Gastroesophageal sphincter (tissue), 4 donors: ENCODE results near the gene MBNL1. TPM values are rescaled to one million over a fixed set of nuclear protein-coding genes. Genes with fewer than 3 reads are reported as not detected.

Source experiments
- ATAC-seq: fragments of 150-250 bp; one replicate; pipeline ENCODE4 v1.9.1; 2016; ENCODE audit warnings: mild to moderate bottlenecking, moderate library complexity
- H3K27ac ChIP-seq, 4 donors: fragments of 200-600 bp; sonication (generic) in 3 of 4; 1 replicate in 3 of 4; 2 replicates in 1 of 4; pipeline ENCODE4 v1.5.1; 2016 to 2019
- H3K27me3 ChIP-seq: fragments of 200-600 bp; sonication (generic); one replicate; pipeline ENCODE4 v1.5.1; 2019
- H3K36me3 ChIP-seq, 2 donors: fragments of 200-600 bp; sonication (generic); one replicate each; pipeline ENCODE4 v1.5.1; 2019; ENCODE audit warnings: control low read depth in 1 of 2
- H3K4me1 ChIP-seq, 3 donors: fragments of 200-600 bp; sonication (generic); 1 replicate in 2 of 3; 2 replicates in 1 of 3; pipeline ENCODE4 v1.5.1; 2016 to 2019; ENCODE audit warnings: control low read depth in 2 of 3
- H3K4me3 ChIP-seq, 2 donors: fragments of 200-600 bp; sonication (generic); one replicate each; pipeline ENCODE4 v1.5.1; 2019; ENCODE audit warnings: mild to moderate bottlenecking in 1 of 2, moderate library complexity in 1 of 2
- H3K9me3 ChIP-seq, 3 donors: fragments of 200-600 bp; sonication (generic); one replicate each; pipeline ENCODE4 v1.5.1; 2017 to 2019; ENCODE audit warnings: control low read depth in 2 of 3
- EP300 ChIP-seq: sonication (generic); formaldehyde crosslinking; IDR thresholded peaks from one replicate; pipeline ENCODE4 v1.6.1; 2017; ENCODE audit warnings: antibody characterized with exemption, mild to moderate bottlenecking
- POLR2A ChIP-seq, 2 donors: fragments of 450-650 bp; IDR thresholded peaks; one replicate each; pipeline ENCODE4 v1.6.1; 2017; ENCODE audit warnings: antibody characterized with exemption in 2 of 2, mild to moderate bottlenecking in 2 of 2, moderate library complexity in 1 of 2
- POLR2AphosphoS5 ChIP-seq: sonication (generic); formaldehyde crosslinking; IDR thresholded peaks from one replicate; pipeline ENCODE4 v1.6.1; 2017; ENCODE audit warnings: antibody characterized with exemption
- WGBS, 2 donors: methylation state at CpG; one replicate each; pipeline ENCODE4 v1.1.5; 2018; ENCODE audit warnings: low coverage in 1 of 2; 5-methylcytosine and 5-hydroxymethylcytosine counted together
- total RNA-seq, 4 donors: library from RNA; depleted of rRNA; stranded (reverse); fragments of >200 nt; gene quantifications; one replicate each; pipeline ENCODE4 v1.1.0, GENCODE V29; 2016
- TF ChIP-seq, protein P1 (sequence below), 4 experiments: fragments of 200-600 bp in 2 of 4; fragments of 450-650 bp in 2 of 4; sonication (generic) in 1 of 4; IDR thresholded peaks; one replicate each; pipeline ENCODE4 v1.5.1; 2017 to 2019; ENCODE audit warnings: antibody characterized with exemption in 4 of 4, mild to moderate bottlenecking in 2 of 4, moderate library complexity in 2 of 4

MBNL1 gene
- total RNA-seq, 4 donors from 2014 or later, result 623 to 745 (median 684) TPM

DNA sequence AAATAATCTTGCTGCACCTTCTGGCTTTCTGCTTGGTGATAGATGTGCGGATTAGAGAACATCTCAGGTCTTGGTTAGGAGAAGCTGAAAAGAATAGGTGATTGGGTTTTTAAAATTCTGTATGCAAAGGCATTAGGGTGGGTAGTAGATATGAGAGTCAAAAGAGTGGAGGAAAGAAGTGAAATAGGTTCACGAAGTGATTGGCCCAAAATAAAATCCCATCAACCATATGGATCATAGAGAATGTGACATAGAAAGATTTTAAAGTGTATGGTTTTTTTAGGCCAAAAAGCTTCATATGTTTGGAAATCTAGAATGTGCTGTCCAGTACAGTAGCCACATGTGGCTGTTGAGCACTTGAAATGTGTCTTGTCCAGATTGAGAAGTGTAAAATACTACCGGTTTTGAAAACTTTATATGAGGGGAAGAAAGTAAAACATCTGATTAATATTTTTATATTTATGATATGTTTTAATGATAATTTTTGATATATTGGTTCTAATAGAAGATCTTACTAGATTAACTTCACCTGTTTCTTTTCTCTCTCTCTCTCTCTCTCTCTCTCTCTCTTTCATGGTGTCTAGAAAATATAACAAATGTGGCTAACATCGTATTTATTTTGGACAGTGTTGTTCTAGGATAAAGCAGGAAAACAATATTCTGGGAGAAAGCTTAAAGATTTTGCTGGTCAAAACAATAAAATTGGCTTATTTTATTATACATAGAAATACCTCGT, 2.9 kb downstream of the MBNL1 start:
- peaks cover 13 to 66% (median 20%) of the 10 kb centered on the region in 3 donors for H3K4me1 ChIP-seq

DNA sequence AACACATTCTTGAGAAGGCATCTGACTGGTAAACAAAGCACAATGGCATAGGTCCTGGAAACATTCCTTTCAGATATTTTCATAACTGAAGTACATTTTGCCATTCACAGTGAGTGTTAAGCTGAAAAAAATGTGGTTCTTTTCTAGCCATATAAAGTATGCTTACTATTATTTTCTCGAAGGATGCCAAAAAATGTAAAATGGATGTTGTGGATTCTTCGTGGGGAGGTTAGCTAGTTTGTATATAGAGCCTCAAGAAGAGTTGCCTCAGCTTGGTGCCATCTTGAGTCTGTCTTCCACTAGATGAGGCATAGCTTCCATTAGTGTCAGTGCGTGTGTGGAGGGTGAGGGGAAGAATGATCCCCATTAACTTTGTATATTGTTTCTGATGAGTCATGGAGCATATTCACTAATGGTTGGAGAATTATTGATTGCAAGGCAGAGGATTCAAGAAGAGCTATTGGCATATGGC, 4.1 kb downstream of the MBNL1 start:
- H3K9me3 ChIP-seq, result no peaks in the 10 kb centered on the region
- no peaks in the 10 kb centered on the region for H3K36me3 ChIP-seq
- ATAC-seq, result no peak
- peaks cover 14 to 66% (median 30%) of the 10 kb centered on the region in 3 donors for H3K4me1 ChIP-seq
- H3K27me3 ChIP-seq, result no peaks in the 10 kb centered on the region
- WGBS, 2 donors, result 14 to 15% methylated on average over 3 of the region's 3 CpGs
- peak overlapping the region; percentile 79 to 99 (median 94) for H3K27ac ChIP-seq
- H3K4me3 ChIP-seq, result peak overlapping the region; percentile 18 to 88
- no peak for TF ChIP-seq EP300
- peak; percentile 64 for TF ChIP-seq POLR2AphosphoS5

More for the DNA sequence above, 2.9 kb downstream of the MBNL1 start:
- Histone ChIP-seq H3K27ac (peak overlapping the region; percentile 91 to 99 (median 98)), H3K27me3 (no peaks in the 10 kb centered on the region), H3K4me3 (peak overlapping the region; percentile 59 to 88), H3K36me3 (no peaks in the 10 kb centered on the region), H3K9me3 (no peaks in the 10 kb centered on the region)
- ATAC-seq, result no peak
- WGBS, 2 donors, result 17 to 31% methylated on average over 5 of the region's 5 CpGs
- TF ChIP-seq POLR2AphosphoS5 (no peak), POLR2A (IDR thresholded peaks at IDR 0.05) (no peak), EP300 (no peak)
- TF ChIP-seq, protein P1, sequence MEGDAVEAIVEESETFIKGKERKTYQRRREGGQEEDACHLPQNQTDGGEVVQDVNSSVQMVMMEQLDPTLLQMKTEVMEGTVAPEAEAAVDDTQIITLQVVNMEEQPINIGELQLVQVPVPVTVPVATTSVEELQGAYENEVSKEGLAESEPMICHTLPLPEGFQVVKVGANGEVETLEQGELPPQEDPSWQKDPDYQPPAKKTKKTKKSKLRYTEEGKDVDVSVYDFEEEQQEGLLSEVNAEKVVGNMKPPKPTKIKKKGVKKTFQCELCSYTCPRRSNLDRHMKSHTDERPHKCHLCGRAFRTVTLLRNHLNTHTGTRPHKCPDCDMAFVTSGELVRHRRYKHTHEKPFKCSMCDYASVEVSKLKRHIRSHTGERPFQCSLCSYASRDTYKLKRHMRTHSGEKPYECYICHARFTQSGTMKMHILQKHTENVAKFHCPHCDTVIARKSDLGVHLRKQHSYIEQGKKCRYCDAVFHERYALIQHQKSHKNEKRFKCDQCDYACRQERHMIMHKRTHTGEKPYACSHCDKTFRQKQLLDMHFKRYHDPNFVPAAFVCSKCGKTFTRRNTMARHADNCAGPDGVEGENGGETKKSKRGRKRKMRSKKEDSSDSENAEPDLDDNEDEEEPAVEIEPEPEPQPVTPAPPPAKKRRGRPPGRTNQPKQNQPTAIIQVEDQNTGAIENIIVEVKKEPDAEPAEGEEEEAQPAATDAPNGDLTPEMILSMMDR (IDR thresholded peaks at IDR 0.05), result no peak

DNA sequence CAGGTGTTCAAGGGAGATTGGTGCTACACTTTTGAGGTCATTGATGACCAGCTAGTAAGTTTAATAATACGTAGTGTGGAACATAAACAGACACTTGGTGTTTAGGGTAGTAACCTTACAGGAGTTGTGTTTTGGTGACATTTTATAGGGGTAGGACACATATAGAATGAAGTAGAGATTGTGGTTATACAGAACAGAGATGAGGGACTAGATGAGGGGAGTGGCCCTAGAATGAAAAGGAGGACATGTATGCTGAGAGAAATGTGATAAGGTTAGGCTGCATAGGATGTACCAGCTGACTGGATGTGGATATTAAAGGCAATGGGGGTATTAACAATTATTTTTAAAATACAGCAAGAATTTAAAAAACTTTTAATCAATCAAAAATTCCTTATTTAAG, 8.0 kb downstream of the MBNL1 start:
- no peaks in the 10 kb centered on the region for H3K9me3 ChIP-seq
- no peak for ATAC-seq
- H3K36me3 ChIP-seq, result no peaks in the 10 kb centered on the region
- 33 to 53% methylated on average over 1 of the region's 1 CpG for WGBS, 2 donors
- peak overlapping the region; percentile 67 to 99 (median 94) for H3K27ac ChIP-seq
- H3K27me3 ChIP-seq, result no peaks in the 10 kb centered on the region
- peaks cover 33 to 99% (median 54%) of the 10 kb centered on the region in 3 donors for H3K4me1 ChIP-seq
- TF ChIP-seq POLR2A (IDR thresholded peaks at IDR 0.05), result no peak
- no peak for TF ChIP-seq EP300
- no peak for TF ChIP-seq POLR2AphosphoS5
- TF ChIP-seq, protein P1 (IDR thresholded peaks at IDR 0.05), result no peak
- peak overlapping the region in 1 of 2 donors; percentile 10 for H3K4me3 ChIP-seq

DNA sequence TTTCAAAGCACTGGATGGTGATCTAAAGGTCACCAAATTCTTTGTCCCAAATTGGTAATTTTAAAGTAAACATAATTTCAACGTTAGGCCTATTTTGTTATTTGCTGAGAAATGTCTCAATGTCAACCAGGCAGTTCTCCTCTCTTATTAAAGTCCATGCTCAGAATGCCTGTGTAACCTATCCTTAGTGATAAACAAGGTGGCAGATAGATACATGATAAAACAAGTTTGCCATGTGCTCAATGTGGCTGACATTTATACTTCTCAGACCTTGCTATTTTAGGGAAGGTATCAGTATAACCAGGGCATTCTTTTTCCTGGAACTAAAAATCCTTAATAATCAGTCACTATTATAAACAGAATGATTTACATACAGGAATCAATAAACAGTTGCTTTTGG, 8.5 kb downstream of the MBNL1 start:
- Histone ChIP-seq H3K9me3 (no peaks in the 10 kb centered on the region), H3K4me1 (peaks cover 35 to 99% (median 54%) of the 10 kb centered on the region in 3 donors), H3K36me3 (no peaks in the 10 kb centered on the region), H3K27ac (peak overlapping the region; percentile 53 to 99 (median 94)), H3K4me3 (no peak overlapping the region), H3K27me3 (no peaks in the 10 kb centered on the region)
- ATAC-seq, result no peak
- 6 to 8% methylated on average over 1 of the region's 1 CpG for WGBS, 2 donors
- TF ChIP-seq EP300, result no peak
- TF ChIP-seq POLR2AphosphoS5, result peak; percentile 14

DNA sequence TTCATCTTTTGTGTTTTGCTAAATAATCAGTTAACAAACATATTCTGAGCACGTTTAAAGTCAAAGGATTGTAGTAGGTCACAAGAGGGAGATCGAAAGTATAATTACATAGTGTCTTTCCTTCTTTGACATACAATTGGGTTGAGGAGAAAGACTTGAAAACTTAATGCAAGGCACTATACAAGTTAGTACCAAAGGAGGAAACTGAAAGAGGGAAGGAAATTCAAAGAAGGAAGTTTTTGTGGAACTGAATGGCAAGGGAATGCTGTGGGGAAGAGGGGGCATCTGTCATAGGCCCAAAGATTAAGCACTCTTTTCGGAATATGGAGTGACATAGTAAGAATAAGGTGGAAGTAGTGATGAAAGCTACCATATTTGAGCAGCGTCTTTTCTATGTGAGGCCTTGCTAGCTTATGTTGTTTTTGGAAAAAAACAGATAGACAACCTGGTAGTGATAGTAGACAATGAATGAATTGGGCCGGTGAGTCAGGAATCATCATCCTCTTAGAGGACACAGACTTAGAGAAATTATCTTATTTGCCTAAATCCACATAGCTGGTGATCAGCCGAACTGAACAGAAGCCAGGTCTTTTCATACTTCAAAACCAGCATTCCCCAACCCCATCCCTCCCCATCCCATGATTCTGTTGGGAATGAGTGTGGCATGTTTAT, 10.2 kb downstream of the MBNL1 start:
- TF ChIP-seq EP300 (no peak), POLR2AphosphoS5 (no peak), POLR2A (IDR thresholded peaks at IDR 0.05) (no peak)
- TF ChIP-seq, protein P1 (IDR thresholded peaks at IDR 0.05), result no peak
- no peaks in the 10 kb centered on the region for H3K9me3 ChIP-seq
- 59 to 76% methylated on average over 4 to 6 of the region's 6 CpGs for WGBS, 2 donors
- no peaks in the 10 kb centered on the region for H3K27me3 ChIP-seq
- H3K36me3 ChIP-seq, result no peaks in the 10 kb centered on the region
- H3K4me1 ChIP-seq, result peaks cover 41 to 100% (median 60%) of the 10 kb centered on the region in 3 donors
- no peak for ATAC-seq
- peak overlapping the region in 1 of 2 donors; percentile 3 for H3K4me3 ChIP-seq
- peak overlapping the region; percentile 27 to 99 (median 76) for H3K27ac ChIP-seq
